Thyroid gland (tissue), 4 donors: ENCODE results near the gene CTR9. TPM values are rescaled to one million over a fixed set of nuclear protein-coding genes. Genes with fewer than 3 reads are reported as not detected.

Experiments
- DNase-seq, 2 donors: peaks; one replicate each; pipeline ENCODE4 v3.0.0-alpha.2; 2019
- H3K27ac ChIP-seq, 3 donors: fragments of 200-600 bp; sonication (generic); 1 replicate in 2 of 3; 2 replicates in 1 of 3; pipeline ENCODE4 v1.5.1; 2016 to 2019; ENCODE audit warnings: mild to moderate bottlenecking in 1 of 3, moderate library complexity in 1 of 3
- H3K27me3 ChIP-seq: fragments of 200-600 bp; sonication (generic); one replicate; pipeline ENCODE4 v1.5.1; 2019
- H3K36me3 ChIP-seq, 2 donors: fragments of 200-600 bp; sonication (generic); one replicate each; pipeline ENCODE4 v1.5.1; 2016 to 2019
- H3K4me1 ChIP-seq, 2 donors: fragments of 200-600 bp; sonication (generic); one replicate each; pipeline ENCODE4 v1.5.1; 2017 to 2019
- H3K4me3 ChIP-seq, 3 donors: fragments of 200-600 bp; sonication (generic); replicated peaks in 1 of 3; 1 replicate in 2 of 3; 2 replicates in 1 of 3; pipeline ENCODE4 v1.5.1; 2016; ENCODE audit warnings: mild to moderate bottlenecking in 1 of 3
- H3K9me3 ChIP-seq: fragments of 200-600 bp; sonication (generic); one replicate; pipeline ENCODE4 v1.5.1; 2017
- CTCF ChIP-seq, 6 experiments: fragments of 200-600 bp in 3 of 6; fragments of 450-650 bp in 3 of 6; sonication (generic) in 3 of 6; IDR thresholded peaks; one replicate each; pipeline ENCODE4 v1.5.1; 2016 to 2019; ENCODE audit warnings: antibody characterized with exemption in 6 of 6, mild to moderate bottlenecking in 2 of 6, inconsistent platforms in 1 of 6, moderate library complexity in 1 of 6
- POLR2A ChIP-seq, 2 donors: fragments of 450-650 bp; IDR thresholded peaks; one replicate each; pipeline ENCODE4 v1.6.1; 2017; ENCODE audit warnings: antibody characterized with exemption in 2 of 2, mild to moderate bottlenecking in 2 of 2, moderate library complexity in 1 of 2
- WGBS, 2 donors: methylation state at CpG; one replicate each; pipeline ENCODE4 v1.1.5; 2017; 5-methylcytosine and 5-hydroxymethylcytosine counted together
- intact Hi-C: fragments of 100-400 bp; cut with DNase I; formaldehyde crosslinking; loops from one replicate; pipeline ENCODE4 v1.15.1; 2023
- total RNA-seq, 4 donors: library from RNA; depleted of rRNA; stranded (reverse); fragments of >200 nt; gene quantifications; one replicate each; pipeline ENCODE4 v1.2.3, GENCODE V29; 2016

CTR9 gene
- total RNA-seq, 4 donors from 2014 or later = 28.9 to 35.3 (median 31.7) TPM

DNA sequence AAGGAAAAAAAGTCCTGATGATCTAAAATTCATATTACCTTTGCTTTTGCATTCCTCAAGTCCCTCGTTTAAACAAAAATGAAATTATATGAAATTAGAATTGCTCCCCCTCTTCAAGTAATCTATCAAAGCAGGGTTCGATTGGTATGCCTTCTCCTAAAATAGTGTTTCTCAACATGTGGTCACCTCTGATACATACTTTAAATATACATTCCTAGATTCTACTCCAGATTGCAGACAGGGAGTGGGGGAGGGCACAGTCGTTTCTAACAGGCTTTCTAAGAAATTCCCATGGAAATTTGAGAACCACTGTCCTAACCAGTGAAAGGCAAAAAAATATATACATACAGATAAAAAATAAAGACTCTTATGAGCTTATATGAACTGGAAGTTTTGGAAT lies 34.9 kb upstream of the CTR9 start:
- Histone ChIP-seq H3K4me1 (no peaks in the 10 kb centered on the region), H3K4me3 (no peak overlapping the region), H3K27ac (no peak overlapping the region), H3K36me3 (no peaks in the 10 kb centered on the region), H3K9me3 (no peaks in the 10 kb centered on the region), H3K27me3 (no peaks in the 10 kb centered on the region)
- WGBS, 2 donors = 72% methylated on average over 3 of the region's 3 CpGs
- TF ChIP-seq CTCF (IDR thresholded peaks at IDR 0.05) (no peak), POLR2A (IDR thresholded peaks at IDR 0.05) (no peak)
- intact Hi-C loops = no loop called here
- no peak for DNase-seq

DNA sequence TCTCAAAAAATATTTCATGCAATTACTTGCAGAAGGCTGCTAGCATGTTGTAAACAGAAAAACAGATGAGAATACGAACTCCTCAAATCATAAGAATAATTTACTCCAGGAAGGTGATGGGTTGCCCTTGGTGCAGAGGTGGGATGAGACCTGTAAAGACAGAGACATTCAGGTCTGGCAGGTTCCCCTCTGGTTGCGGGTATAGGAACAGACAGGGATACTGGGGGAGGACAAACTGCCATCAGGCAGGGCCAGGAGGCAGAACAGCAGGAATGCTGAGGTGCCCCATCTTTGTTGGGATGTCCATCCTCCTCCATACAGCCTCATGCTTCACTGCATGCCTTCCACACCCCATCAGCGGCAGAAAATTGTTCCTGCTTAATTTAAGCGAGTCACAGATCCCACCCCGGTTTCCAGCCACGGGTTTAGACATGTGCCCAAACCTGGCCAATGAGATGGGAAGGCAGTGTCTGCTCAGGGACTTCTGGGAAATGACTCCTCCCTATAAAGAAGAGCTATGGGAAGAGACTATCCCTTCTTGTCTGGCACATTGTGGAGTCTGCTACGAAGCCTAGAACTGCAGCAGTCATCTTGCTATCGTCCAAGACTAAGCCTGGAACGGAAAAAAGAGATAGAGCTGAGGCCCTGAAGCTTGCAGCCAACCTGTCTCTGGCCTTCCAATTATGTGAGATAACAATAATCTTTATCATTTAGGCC lies 34.3 kb upstream of the CTR9 start:
- intact Hi-C loops = no loop called here
- Histone ChIP-seq H3K27me3 (no peaks in the 10 kb centered on the region), H3K4me1 (no peaks in the 10 kb centered on the region), H3K36me3 (no peaks in the 10 kb centered on the region), H3K27ac (no peak overlapping the region), H3K4me3 (no peak overlapping the region), H3K9me3 (no peaks in the 10 kb centered on the region)
- 80 to 95% methylated on average over 9 of the region's 9 CpGs for WGBS, 2 donors
- DNase-seq = no peak
- TF ChIP-seq POLR2A (IDR thresholded peaks at IDR 0.05) (no peak), CTCF (IDR thresholded peaks at IDR 0.05) (no peak)

- DNase-seq = no peak
- WGBS, 2 donors = 73 to 88% methylated on average over 2 of the region's 2 CpGs
- Histone ChIP-seq H3K36me3 (no peaks in the 10 kb centered on the region), H3K9me3 (no peaks in the 10 kb centered on the region), H3K4me1 (no peaks in the 10 kb centered on the region), H3K27ac (no peak overlapping the region), H3K27me3 (no peaks in the 10 kb centered on the region), H3K4me3 (no peak overlapping the region)
- TF ChIP-seq POLR2A (IDR thresholded peaks at IDR 0.05) (no peak), CTCF (IDR thresholded peaks at IDR 0.05) (no peak)
- intact Hi-C loops = no loop called here
Observed at GRCh38 chr11:10719616-10720015, 31.4 kb upstream of the CTR9 start.

DNA sequence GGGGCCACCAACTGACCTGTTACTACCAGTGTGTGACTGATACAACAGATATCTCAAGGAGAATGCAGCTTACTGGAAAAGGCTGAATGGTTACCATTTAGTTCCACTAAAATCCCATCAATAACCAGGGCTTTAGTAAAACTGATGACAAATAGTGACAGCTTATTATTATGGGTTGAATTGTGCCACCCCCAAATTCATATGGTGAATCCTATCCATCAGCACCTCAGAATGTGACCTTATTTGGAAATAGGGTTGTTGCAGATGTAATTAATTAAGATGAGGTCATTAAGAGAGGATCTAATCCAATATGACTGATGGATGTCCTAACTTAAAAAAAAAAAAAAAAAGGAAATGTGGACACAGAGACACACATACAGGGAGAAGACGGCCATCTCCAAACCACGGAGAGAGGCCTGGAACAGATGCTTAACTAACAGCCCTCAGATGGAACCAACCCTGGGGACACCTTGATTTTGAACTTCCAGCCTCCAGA lies 30.1 kb upstream of the CTR9 start:
- Histone ChIP-seq H3K4me1 (no peaks in the 10 kb centered on the region), H3K27me3 (no peaks in the 10 kb centered on the region), H3K9me3 (no peaks in the 10 kb centered on the region), H3K27ac (no peak overlapping the region), H3K4me3 (no peak overlapping the region), H3K36me3 (no peaks in the 10 kb centered on the region)
- DNase-seq = no peak
- TF ChIP-seq POLR2A (IDR thresholded peaks at IDR 0.05) (no peak), CTCF (IDR thresholded peaks at IDR 0.05) (no peak)
- intact Hi-C loops = no loop called here
- WGBS, 2 donors = 85 to 86% methylated on average over 2 of the region's 2 CpGs

DNA sequence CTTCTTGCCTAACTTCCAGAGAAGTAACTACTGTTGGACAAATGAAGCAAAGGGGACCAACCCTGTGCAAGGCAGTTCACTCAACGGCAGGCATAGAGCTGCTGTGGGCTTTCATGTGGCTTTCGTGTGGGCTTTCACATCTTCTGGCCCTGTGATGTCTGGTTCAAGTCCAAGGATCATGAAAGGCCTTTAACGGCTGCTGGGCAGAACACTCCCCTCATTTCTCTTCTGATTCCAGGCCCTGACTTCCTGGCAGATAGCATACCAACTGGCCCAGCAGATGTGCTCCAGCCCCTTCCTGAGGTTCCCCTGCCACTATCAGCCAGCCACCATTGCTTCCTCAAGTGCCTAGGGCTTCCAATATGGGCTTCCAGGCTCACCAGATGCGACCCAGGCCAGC lies 28.7 kb upstream of the CTR9 start:
- intact Hi-C loops = no loop called here
- no peaks in the 10 kb centered on the region for H3K27me3 ChIP-seq
- no peak overlapping the region for H3K27ac ChIP-seq
- TF ChIP-seq POLR2A (IDR thresholded peaks at IDR 0.05) = no peak
- TF ChIP-seq CTCF (IDR thresholded peaks at IDR 0.05) = no peak
- H3K4me1 ChIP-seq = no peaks in the 10 kb centered on the region
- no peaks in the 10 kb centered on the region for H3K9me3 ChIP-seq
- H3K4me3 ChIP-seq = no peak overlapping the region
- DNase-seq = no peak
- 70 to 88% methylated on average over 4 of the region's 4 CpGs for WGBS, 2 donors
- no peaks in the 10 kb centered on the region for H3K36me3 ChIP-seq
